ENCODE data around the gene ATP10D. TPM values are rescaled to one million over a fixed set of nuclear protein-coding genes. Genes with fewer than 3 reads are reported as not detected.

ATP10D gene
- total RNA-seq, 2 experiments from 2014 or later: 11.7 to 20.2 TPM

- TF ChIP-seq, protein P1, sequence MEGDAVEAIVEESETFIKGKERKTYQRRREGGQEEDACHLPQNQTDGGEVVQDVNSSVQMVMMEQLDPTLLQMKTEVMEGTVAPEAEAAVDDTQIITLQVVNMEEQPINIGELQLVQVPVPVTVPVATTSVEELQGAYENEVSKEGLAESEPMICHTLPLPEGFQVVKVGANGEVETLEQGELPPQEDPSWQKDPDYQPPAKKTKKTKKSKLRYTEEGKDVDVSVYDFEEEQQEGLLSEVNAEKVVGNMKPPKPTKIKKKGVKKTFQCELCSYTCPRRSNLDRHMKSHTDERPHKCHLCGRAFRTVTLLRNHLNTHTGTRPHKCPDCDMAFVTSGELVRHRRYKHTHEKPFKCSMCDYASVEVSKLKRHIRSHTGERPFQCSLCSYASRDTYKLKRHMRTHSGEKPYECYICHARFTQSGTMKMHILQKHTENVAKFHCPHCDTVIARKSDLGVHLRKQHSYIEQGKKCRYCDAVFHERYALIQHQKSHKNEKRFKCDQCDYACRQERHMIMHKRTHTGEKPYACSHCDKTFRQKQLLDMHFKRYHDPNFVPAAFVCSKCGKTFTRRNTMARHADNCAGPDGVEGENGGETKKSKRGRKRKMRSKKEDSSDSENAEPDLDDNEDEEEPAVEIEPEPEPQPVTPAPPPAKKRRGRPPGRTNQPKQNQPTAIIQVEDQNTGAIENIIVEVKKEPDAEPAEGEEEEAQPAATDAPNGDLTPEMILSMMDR (conservative IDR thresholded peaks at IDR 0.05; ENCODE audit: low read length): no peak
- no peak for TF ChIP-seq EZH2phosphoT487 (IDR thresholded peaks at IDR 0.05; ENCODE audit: borderline replicate concordance, low read depth, low read length)
- Histone ChIP-seq H3K9me2 (ENCODE audit: insufficient read depth, low read length) (no peaks in the 10 kb centered on the region), H3K4me3 (ENCODE audit: low read depth, low read length, poor library complexity, severe bottlenecking) (no peak overlapping the region), H2AFZ (ENCODE audit: low read length) (no peak overlapping the region), H3K79me2 (ENCODE audit: insufficient read depth, low read depth, low read length) (no peaks in the 10 kb centered on the region), H3K4me1 (ENCODE audit: insufficient read depth, low read length, poor library complexity, severe bottlenecking) (no peaks in the 10 kb centered on the region), H3K4me2 (ENCODE audit: low read length) (no peak overlapping the region), H3K36me3 (ENCODE audit: insufficient read depth, low read length) (no peaks in the 10 kb centered on the region), H4K20me1 (ENCODE audit: insufficient read depth, low read length) (no peaks in the 10 kb centered on the region), H3K9me3 (ENCODE audit: low read length) (no peaks in the 10 kb centered on the region), H3K27ac (ENCODE audit: low read depth, low read length, poor library complexity, severe bottlenecking) (no peak overlapping the region)
- DNase-seq (ENCODE audit: low spot score): no peak
- intact Hi-C loops (cut with micrococcal nuclease; ENCODE audit: unreplicated experiment): loop anchor here (5.0 to 10.0 kb wide), 2 partner anchors 58 to 156 kb away; no protein-coding TSS in a partner anchor
- no TSS peak for BruUV-seq (replicated peaks)
- ChIA-PET POLR2A (interaction anchor here (0.5 kb wide), 1 partner anchor 249 kb away, joined by 5 read pairs; no protein-coding TSS in a partner anchor), CTCF (ENCODE audit: unreplicated experiment) (no interaction called here)
Measured at GRCh38 chr4:47560682-47561081, 75.6 kb downstream of the ATP10D start.

GRCh38 chr4:47561331-47561730 is 76.3 kb downstream of the ATP10D start:
- no peak for TF ChIP-seq EZH2phosphoT487 (IDR thresholded peaks at IDR 0.05; ENCODE audit: borderline replicate concordance, low read depth, low read length)
- TF ChIP-seq, protein P1 (conservative IDR thresholded peaks at IDR 0.05; ENCODE audit: low read length): no peak
- ChIA-PET CTCF (ENCODE audit: unreplicated experiment) (no interaction called here), POLR2A (interaction anchor here (0.5 to 0.9 kb wide), 3 partner anchors 59 to 325 kb away, joined by 3 to 5 read pairs (median 5); no protein-coding TSS in a partner anchor)
- Histone ChIP-seq H3K4me3 (ENCODE audit: low read depth, low read length, poor library complexity, severe bottlenecking) (no peak overlapping the region), H3K4me2 (ENCODE audit: low read length) (no peak overlapping the region), H3K79me2 (ENCODE audit: insufficient read depth, low read depth, low read length) (no peaks in the 10 kb centered on the region), H4K20me1 (ENCODE audit: insufficient read depth, low read length) (no peaks in the 10 kb centered on the region), H3K4me1 (ENCODE audit: insufficient read depth, low read length, poor library complexity, severe bottlenecking) (no peaks in the 10 kb centered on the region), H2AFZ (ENCODE audit: low read length) (no peak overlapping the region), H3K27ac (ENCODE audit: low read depth, low read length, poor library complexity, severe bottlenecking) (no peak overlapping the region), H3K36me3 (ENCODE audit: insufficient read depth, low read length) (no peaks in the 10 kb centered on the region), H3K9me3 (ENCODE audit: low read length) (no peaks in the 10 kb centered on the region), H3K9me2 (ENCODE audit: insufficient read depth, low read length) (no peaks in the 10 kb centered on the region)
- intact Hi-C loops (cut with micrococcal nuclease; ENCODE audit: unreplicated experiment): loop anchor here (5.0 to 10.0 kb wide), 2 partner anchors 59 to 157 kb away; no protein-coding TSS in a partner anchor
- no TSS peak for BruUV-seq (replicated peaks)
- no peak for DNase-seq (ENCODE audit: low spot score)

DNA sequence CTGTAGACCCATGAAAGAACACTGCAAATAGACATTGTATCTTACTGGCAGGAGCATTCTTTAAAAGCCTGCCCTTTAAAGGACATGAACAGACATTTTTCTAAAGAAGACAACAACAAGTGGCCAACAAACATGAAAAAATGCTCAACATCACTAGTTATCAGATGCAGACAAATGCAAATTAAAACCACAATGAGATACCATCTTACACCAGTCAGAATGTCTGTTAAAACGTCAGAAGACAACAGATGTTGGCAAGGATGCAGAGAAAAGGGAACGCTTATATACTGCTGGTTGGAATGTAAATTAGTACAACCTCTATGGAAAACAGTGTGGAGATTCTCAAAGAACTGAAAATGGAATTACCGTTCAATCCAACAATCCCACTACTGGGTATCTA is 77.2 kb downstream of the ATP10D start:
- H3K79me2 ChIP-seq (ENCODE audit: insufficient read depth, low read depth, low read length): no peaks in the 10 kb centered on the region
- intact Hi-C loops (cut with micrococcal nuclease; ENCODE audit: unreplicated experiment): loop anchor here (5.0 to 10.0 kb wide), 2 partner anchors 60 to 157 kb away; no protein-coding TSS in a partner anchor
- DNase-seq (ENCODE audit: low spot score): no peak
- CTCF ChIA-PET (ENCODE audit: unreplicated experiment): no interaction called here
- no peak overlapping the region for H3K4me3 ChIP-seq (ENCODE audit: low read depth, low read length, poor library complexity, severe bottlenecking)
- no peaks in the 10 kb centered on the region for H3K9me2 ChIP-seq (ENCODE audit: insufficient read depth, low read length)
- H3K4me1 ChIP-seq (ENCODE audit: insufficient read depth, low read length, poor library complexity, severe bottlenecking): no peaks in the 10 kb centered on the region
- POLR2A ChIA-PET: no interaction called here
- H3K27ac ChIP-seq (ENCODE audit: low read depth, low read length, poor library complexity, severe bottlenecking): no peak overlapping the region
- no peaks in the 10 kb centered on the region for H4K20me1 ChIP-seq (ENCODE audit: insufficient read depth, low read length)
- H3K36me3 ChIP-seq (ENCODE audit: insufficient read depth, low read length): no peaks in the 10 kb centered on the region
- BruUV-seq (replicated peaks): no TSS peak
- no peaks in the 10 kb centered on the region for H3K9me3 ChIP-seq (ENCODE audit: low read length)
- TF ChIP-seq, protein P1 (conservative IDR thresholded peaks at IDR 0.05; ENCODE audit: low read length): no peak
- no peak for TF ChIP-seq EZH2phosphoT487 (IDR thresholded peaks at IDR 0.05; ENCODE audit: borderline replicate concordance, low read depth, low read length)
- no peak overlapping the region for H3K4me2 ChIP-seq (ENCODE audit: low read length)
- no peak overlapping the region for H2AFZ ChIP-seq (ENCODE audit: low read length)
